OCI-LY7 (cell line): ENCODE data around the gene GPR132.
"Not testable (repeated sequence)": the region's sequence is repeated elsewhere in the genome, so short reads cannot be mapped to it uniquely, and the experiment has no call there.

ENCODE experiments used
- EZH2phosphoT487 ChIP-seq: fragments of 200-600 bp; sonication (generic); IDR thresholded peaks from 2 replicates; pipeline ENCODE4 v1.6.1; 2018; ENCODE audit warnings: low read depth, borderline replicate concordance, mild to moderate bottlenecking, mixed run types, antibody characterized with exemption, low read length, moderate library complexity, mixed read lengths
- TF ChIP-seq, protein P1 (sequence below): fragments of 200-600 bp; sonication (generic); conservative IDR thresholded peaks from 2 replicates; pipeline ENCODE4 v1.5.1; 2014; ENCODE audit warnings: mild to moderate bottlenecking, antibody characterized with exemption, low read length, moderate library complexity, mixed read lengths

DNA sequence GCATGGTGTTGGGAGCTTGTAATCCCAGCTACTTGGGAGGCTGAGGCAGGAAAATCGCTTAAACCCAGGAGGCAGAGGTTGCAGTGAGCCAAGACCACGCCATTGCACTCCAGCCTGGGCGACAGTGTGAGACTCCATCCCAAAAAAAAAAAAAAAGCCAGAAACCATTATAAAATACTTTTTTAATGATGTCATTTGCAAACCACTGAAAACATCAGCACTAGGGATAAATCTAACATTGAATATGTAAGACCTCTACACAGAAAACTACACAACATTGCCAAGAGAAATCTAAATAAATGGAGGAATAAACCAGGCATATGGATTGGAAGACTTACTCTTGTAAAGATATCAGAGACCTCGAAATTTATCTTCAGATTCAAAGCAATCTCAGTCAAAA lies 37.5 kb downstream of the GPR132 start:
- TF ChIP-seq, protein P1, sequence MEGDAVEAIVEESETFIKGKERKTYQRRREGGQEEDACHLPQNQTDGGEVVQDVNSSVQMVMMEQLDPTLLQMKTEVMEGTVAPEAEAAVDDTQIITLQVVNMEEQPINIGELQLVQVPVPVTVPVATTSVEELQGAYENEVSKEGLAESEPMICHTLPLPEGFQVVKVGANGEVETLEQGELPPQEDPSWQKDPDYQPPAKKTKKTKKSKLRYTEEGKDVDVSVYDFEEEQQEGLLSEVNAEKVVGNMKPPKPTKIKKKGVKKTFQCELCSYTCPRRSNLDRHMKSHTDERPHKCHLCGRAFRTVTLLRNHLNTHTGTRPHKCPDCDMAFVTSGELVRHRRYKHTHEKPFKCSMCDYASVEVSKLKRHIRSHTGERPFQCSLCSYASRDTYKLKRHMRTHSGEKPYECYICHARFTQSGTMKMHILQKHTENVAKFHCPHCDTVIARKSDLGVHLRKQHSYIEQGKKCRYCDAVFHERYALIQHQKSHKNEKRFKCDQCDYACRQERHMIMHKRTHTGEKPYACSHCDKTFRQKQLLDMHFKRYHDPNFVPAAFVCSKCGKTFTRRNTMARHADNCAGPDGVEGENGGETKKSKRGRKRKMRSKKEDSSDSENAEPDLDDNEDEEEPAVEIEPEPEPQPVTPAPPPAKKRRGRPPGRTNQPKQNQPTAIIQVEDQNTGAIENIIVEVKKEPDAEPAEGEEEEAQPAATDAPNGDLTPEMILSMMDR: not testable (repeated sequence)
- not testable (repeated sequence) for TF ChIP-seq EZH2phosphoT487
